HG03060 (cell line): ENCODE data around the gene CFAP20.
"Not testable (repeated sequence)": the region's sequence is repeated elsewhere in the genome, so short reads cannot be mapped to it uniquely, and the experiment has no call there.

Experiments used
- ATAC-seq: cut with Tn5 transposase; IDR thresholded peaks from one replicate; pipeline ENCODE4 v1.9.1; 2021; ENCODE audit warnings: low read depth, moderate number of reproducible peaks; ENCODE audit not compliant: unreplicated experiment

CFAP20 gene

DNA sequence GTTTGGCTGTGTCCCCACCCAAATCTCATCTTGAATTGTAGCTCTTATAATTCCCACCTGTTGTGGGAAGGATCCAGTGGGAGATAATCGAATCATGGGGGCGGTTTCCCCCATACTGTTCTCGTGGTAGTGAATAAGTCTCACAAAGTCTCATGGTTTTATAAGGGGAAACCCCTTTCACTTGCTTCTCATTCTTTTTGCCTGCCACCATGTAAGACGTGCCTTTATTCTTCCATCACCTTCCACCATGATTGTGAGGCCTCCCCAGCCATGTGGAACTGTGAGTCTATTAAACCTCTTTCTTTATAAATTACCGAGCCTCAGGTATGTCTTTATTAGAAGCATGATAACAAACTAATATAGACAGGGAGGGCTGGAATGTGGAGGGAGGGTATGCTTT lies 57.0 kb downstream of the CFAP20 start:
- not testable (repeated sequence) for ATAC-seq

DNA sequence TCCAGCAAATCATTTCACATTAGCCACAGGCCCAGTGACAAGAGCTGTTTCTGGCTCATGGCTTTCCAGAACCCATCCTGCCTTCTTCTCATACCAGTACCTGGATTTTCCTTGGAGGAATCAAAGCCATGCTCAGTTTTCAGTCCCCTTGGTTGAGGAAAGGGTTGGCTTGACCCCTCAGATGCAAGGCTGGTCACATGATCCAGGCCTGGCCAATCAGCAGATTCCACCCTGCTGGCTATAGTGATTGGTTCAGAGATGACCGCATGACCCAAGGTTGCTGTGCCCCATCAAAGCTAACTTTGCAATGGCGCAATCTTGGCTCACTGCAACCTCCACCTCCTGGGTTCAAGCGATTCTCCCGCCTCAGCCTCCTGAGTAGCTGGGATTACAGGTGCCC lies 58.6 kb downstream of the CFAP20 start:
- no peak for ATAC-seq
